Measurements from ENCODE around the gene COX20.

COX20 gene

GRCh38 chr1:244878681-244879080 is 43.2 kb downstream of the COX20 start:
- DNase-seq (ENCODE audit: low read depth): no peak
- in situ Hi-C loops (cut with HindIII; ENCODE audit: low sequenced_read_pairs): no loop called here
- TF ChIP-seq, protein P1, sequence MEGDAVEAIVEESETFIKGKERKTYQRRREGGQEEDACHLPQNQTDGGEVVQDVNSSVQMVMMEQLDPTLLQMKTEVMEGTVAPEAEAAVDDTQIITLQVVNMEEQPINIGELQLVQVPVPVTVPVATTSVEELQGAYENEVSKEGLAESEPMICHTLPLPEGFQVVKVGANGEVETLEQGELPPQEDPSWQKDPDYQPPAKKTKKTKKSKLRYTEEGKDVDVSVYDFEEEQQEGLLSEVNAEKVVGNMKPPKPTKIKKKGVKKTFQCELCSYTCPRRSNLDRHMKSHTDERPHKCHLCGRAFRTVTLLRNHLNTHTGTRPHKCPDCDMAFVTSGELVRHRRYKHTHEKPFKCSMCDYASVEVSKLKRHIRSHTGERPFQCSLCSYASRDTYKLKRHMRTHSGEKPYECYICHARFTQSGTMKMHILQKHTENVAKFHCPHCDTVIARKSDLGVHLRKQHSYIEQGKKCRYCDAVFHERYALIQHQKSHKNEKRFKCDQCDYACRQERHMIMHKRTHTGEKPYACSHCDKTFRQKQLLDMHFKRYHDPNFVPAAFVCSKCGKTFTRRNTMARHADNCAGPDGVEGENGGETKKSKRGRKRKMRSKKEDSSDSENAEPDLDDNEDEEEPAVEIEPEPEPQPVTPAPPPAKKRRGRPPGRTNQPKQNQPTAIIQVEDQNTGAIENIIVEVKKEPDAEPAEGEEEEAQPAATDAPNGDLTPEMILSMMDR (IDR thresholded peaks at IDR 0.05; ENCODE audit: low read depth, low read length, missing control alignments): no peak
- H3K4me3 ChIP-seq (ENCODE audit: low read depth, low read length): no peak overlapping the region

- H3K4me3 ChIP-seq (ENCODE audit: low read depth, low read length): no peak overlapping the region
- DNase-seq (ENCODE audit: low read depth): no peak
- TF ChIP-seq, protein P1 (IDR thresholded peaks at IDR 0.05; ENCODE audit: low read depth, low read length, missing control alignments): no peak
- in situ Hi-C loops (cut with HindIII; ENCODE audit: low sequenced_read_pairs): no loop called here
These were observed 46.3 kb downstream of the COX20 start for GRCh38 chr1:244881552-244882280.

DNA sequence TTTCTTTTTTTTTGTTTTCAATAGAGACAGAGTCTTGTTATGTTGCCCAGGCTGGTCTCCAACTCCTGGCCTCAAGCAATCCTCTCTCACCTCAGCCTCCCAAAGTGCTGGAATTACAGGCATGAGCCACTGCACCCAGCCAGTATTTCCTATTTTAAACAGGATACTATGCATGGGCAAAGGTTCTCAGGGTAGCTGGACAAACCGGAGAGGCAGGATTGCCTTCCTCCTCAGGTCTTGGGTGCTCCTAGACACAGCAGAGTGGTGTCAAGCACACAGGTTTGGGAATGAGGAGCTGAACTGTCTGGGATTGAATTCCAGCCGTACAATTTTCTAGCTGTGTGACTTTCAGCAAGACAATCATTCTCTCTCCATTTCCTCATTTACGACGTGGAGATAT is 51.8 kb downstream of the COX20 start:
- H3K4me3 ChIP-seq (ENCODE audit: low read depth, low read length): no peak overlapping the region
- TF ChIP-seq, protein P1 (IDR thresholded peaks at IDR 0.05; ENCODE audit: low read depth, low read length, missing control alignments): no peak
- in situ Hi-C loops (cut with HindIII; ENCODE audit: low sequenced_read_pairs): no loop called here
- DNase-seq (ENCODE audit: low read depth): no peak

DNA sequence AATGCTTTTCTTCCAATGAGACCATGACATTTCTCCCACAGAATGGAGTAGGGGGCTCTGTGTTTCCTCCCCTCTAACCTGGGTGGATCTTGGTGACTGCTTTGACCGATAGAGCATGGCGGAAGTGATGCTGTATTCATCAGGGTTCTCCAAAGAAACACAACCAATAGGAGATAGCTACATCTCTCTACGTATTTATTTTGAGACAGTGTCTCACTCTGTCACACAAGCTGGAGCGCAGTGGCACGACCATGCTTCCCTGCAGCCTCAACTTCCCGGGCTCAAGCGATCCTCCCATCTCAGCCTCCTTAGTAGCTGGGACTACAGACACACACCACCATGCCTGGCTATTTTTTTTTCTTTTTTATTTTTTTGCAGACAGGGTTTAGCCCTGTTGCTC is 58.4 kb downstream of the COX20 start:
- DNase-seq (ENCODE audit: low read depth): no peak
- no peak overlapping the region for H3K4me3 ChIP-seq (ENCODE audit: low read depth, low read length)
- TF ChIP-seq, protein P1 (IDR thresholded peaks at IDR 0.05; ENCODE audit: low read depth, low read length, missing control alignments): no peak
- in situ Hi-C loops (cut with HindIII; ENCODE audit: low sequenced_read_pairs): no loop called here

Measured in astrocyte of the cerebellum (primary cell).